Stimulated activated CD4-positive, alpha-beta T cell treated with anti-CD3 and anti-CD28 coated beads, Interleukin-4, amount 100 ng/mL, for 24 hours (primary cell): Measurements from ENCODE around the gene GAL3ST1.
"Not testable (repeated sequence)": the region's sequence is repeated elsewhere in the genome, so short reads cannot be mapped to it uniquely, and the experiment has no call there.

Experiments used
- DNase-seq: peaks from one replicate; pipeline ENCODE4 v3.0.0-alpha.2; 2020

The GAL3ST1 gene

DNA sequence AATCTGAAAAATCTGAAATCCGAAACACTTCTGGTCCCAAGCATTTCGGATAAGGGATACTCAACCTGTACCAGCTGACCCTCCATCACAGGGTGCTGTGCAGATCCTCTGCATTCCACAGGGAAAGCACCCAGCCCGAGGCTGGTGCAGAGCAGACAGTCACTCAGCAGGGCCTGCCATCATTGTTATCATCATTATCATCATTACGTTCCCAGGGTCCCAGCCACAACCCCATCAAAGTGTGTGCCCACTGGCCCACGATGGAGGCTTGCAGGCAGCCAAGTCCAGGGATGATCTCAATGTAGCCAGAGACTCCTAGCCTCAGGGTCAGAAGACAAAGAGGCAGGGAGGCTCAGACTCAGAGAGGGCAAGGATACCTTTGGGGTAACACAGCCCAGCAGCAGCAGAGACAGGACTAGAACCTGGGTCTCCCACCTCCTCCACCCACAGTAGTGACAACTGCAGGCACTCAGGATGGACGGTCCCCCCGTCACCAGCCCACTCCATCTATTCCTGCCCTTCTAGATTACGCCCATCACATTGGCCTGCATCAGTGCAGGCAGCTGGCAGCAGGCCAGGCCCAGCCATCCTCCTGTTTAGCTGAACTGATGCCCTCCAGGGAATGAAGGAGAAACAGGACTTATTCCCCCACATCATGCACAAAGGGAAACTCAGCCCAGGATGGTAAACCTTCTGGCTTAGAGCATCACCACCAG lies 10.3 kb downstream of the GAL3ST1 start:
- no peak for DNase-seq

DNA sequence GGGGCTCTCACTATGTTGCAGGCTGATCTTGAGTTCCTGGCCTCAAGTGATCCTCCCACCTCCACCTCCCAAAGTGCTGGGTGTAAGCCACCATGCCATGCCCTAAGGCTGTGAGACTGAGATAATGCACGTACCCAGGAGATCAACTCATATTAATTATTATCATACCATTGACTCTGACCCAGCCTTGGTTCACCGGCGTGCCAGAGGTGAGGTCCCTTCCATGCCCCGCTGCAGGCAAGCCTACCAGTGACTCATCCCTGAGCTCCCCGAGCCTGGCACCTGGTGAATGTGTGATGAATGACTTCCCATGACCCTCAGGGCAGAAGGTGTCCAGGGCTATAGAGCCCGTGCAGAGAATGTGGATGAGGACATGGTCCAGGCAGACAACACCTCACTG lies 12.1 kb downstream of the GAL3ST1 start:
- DNase-seq, result no peak

DNA sequence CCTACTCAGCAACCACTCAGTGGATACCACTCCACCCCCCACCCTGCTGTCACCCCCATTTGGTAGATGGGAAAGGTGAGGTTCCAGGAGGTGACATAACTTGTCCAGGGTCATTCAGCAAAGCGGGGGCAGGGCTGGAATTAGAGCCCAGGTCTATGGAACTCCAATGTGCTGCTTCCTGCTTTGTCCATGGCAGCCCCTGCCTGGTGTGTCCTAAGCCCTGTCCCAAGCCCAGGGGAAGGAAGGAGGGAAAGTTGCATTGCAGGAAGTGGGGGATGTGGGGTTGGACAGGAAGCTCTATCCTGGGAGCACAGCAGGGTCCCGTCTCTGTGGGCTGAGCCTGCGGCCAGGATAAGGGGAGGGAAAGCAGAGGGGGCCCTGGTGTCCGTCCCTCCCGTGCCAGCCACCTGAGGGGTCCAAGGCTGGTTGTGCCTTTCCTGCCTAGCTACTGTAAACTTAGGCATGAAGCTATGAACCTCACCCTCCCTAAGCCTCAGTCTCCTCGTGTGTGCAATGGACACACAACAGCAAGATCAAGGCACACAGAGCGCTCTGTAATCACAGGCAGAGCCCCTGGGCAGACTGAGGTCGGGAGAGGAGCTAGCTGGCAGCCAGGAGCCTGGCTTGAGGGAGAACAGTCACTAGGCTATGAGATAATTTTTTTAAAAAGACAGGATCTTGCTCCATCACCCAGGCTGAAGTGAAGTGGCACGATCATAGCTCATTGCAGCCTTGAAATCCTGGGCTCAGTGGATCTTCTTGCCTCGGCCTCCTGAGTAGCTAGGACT lies 12.9 kb downstream of the GAL3ST1 start:
- no peak for DNase-seq

DNA sequence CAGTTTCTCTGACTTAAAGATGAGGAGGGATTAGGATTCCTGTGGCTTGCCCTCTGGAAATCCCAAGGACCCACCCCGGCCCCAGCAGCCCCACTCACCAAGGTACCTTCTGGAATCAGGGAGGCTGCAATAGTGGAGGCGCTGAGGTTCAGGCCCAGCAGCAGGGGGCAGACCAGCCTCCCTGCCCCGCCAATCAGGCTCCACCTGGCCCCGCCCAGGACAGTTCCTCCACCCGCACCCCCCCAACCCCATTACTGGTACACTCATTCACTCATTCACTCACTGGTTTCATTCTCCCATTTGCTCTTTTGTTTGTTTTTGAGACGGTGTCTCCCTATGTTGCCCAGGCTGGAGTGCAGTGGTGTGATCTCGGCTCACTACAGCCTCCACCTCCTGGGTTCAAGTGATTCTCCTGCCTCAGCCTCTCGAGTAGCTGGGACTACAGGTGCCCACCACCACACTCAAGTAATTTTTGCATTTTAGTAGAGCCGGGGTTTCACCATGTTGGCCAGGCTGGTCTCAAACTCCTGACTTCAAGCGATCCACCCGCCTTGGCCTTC lies 13.7 kb downstream of the GAL3ST1 start:
- not testable (repeated sequence) for DNase-seq

DNA sequence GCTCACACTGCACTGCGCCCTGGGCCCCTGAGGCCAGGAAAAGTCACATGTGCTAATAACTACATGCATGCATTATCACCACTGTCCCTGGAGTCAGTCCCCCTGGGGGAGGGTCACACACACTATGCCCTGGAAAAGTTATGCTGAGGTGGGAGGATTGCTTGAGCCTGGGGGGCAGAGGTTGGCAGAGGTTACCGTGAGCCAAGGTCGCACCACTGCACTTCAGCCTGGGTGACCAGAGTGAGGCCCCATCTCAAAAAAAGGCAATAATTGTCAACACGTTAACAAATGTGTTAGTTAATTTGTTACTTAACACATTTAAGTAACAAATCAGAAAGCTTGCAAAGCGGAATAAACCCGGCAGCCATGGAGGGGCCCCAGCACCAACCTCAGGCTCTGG lies 14.6 kb downstream of the GAL3ST1 start:
- no peak for DNase-seq

DNA sequence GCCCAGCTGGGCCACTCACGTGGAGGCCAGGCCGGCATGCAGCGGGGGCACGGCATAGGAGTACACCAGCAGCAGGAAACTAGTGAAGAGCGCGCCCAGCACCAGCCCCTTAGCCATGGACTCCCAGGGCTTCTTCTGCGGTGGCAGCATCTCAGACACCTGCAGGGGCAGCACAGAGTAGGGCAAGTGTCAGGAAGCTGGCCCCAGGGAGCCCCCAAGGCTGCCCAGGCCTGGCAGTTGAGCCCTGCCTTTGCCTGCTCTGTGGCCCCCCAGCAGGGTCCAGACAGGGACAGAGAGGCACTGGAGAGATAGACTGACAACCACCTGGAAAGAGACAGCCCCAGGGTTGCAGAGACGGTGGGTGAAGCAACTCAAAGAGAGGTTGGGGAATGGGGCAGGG lies 17.2 kb downstream of the GAL3ST1 start:
- DNase-seq, result no peak

DNA sequence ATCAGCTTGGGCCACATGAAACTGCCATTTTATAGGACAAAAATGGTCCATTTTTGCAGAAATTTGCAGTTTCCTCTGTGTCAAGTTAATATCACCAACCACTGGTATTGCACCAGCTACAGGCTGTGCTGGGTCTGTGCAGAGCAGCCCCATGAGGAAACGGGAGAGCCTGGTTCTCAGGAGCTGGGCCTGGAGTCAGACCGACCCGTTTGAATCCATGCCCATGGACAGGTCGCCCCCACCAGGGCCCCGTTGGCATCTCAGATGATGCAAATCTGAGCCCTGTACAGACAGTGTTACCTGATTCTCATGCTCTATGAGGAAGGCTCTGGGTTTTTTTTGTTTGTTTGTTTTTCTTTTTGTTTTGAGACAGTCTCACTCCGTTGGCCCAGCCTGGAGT lies 18.1 kb downstream of the GAL3ST1 start:
- DNase-seq, result no peak

DNA sequence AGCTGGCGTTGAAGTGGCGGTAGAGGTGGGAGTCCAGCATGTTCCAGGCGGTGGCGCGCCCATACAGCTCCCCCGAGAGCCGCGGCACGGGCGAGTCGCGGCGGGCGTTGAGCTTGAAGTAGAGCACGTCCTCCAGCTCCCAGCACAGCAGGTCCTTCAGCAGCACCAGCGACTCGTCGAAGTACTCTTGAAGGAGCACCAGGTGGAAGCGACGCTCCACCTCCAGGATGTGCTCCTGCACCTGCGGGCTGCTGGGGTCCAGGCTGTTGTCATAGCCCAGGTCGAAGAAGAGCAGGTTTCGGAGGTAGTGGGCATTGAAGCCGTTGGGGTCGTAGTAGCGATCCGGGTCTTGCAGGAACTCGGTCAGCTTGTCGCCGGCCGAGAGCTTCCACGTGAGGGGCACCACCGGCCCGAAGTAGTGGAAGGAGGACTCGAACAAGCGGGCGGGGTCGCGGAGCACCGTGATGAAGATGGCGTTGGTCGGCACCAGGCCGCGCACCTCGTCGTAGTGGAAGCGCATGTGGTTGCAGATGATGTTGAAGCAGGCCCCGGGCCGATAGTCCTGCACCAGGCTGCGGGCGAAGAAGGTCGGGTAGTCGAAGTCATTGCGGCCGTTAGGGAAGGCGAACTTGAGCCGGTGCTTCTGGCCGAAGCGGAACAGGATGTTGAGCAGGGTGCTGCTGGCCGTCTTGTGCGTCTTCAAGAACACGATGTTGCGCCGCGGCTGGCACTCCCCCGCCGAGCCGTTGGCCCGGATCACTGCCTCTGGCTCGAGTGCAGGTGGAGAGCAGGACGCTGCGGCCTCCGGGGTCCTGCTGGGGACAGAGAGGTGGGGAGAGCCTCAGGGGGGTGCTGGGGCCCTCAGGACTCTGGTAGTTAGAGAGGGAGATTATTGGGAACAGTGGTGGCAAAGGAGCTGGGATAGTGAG lies 18.9 kb downstream of the GAL3ST1 start:
- DNase-seq, result no peak

DNA sequence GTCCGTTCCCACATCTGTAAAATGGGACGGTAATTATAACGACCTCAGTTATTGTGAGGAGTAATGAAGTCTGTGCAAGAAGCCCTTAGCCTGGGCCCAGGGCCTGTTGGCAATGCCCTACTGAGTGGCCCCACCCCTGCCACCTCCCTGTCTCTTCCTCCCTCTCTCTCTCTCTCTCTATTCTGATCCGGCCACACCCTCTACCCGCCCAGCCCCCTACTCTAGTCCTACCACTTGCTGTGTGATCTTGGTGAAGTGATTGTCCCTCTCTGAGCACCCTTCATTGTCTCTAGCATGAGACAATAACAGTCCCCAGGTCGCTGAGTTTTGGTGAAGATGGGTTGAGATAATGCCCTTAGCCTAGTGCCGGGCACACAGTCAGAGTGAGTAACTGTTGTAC lies 20.5 kb downstream of the GAL3ST1 start:
- no peak for DNase-seq

DNA sequence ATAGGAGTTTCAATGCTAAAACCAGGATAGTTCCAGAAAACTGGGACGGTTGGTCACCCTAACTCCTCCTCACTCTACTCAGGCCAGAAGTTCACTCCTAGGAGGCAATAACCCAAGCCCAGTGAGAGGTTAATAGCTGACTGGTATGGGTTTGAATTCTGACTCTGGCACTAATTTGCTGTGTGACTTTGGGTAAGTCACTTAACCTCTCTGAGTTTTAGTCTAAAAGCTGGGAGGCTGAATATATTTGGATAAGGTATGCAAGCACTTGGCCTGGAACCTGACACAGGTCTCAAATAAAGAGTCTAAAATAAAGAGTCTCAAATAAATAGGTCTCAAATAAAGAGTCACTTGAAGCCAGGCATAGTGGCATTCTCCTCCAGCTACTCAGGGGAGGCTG lies 21.7 kb downstream of the GAL3ST1 start:
- no peak for DNase-seq

DNA sequence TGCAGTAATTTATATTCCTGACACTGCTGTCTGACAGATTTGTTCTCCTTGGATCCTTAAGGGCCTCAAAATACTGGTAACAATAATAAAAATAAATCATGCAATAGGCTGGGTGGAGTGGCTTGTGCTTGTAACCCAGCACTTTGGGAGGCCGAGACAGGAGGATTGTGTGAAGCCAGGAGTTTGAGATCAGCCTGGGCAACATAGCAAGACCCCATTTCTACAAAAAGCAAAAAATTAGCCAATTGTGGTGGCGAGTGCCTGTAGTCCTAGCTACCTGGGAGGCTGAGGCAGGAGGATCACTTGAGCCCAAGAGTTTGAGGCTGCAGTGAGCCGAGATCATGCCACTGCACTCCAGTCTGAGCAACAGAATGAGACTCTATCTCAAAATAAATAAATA lies 22.7 kb downstream of the GAL3ST1 start:
- not testable (repeated sequence) for DNase-seq

DNA sequence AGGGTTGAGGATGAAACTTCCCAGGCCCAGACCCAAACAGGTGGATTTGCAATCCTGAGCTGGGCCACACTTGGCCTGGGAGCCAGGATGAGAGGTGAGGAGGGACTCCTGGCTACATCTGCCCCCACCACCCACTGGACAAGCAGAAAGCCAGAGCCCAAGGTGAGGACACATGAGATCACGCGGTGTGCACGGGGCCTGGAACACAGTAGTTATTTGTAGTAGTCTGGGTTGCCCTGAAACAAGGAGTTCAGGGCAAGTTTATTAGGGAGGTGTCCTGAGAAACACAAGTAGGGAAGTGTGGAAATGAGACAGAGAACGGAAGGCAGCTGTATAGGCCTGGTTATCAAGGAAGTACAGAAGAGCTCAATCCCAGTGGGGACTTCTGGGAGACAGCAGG lies 27.3 kb downstream of the GAL3ST1 start:
- DNase-seq, result no peak

DNA sequence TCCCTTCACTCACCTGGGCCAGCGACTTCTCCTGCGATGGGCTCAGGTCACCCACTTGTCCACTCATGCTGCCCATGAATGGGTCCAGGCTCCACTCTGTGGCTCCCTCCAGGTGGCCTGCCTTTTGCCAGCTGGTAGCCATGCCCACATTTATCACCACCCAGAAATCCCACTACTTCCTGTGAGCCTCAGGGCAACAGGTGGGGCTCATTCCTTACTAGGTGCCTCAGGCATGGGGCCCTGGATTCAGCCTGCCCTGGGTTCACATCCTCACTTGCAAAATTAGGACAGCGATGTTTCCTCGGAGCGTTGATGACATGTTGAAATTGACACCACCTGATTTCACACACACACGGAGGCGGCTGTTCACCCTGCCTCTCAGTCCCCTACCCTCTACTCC lies 27.8 kb downstream of the GAL3ST1 start, which contains the start of gene SEC14L6:
Gene SEC14L6 (minus strand): TSS at position 126 of the 400 bp plus-strand sequence. CDS start 59 bp downstream, at position 67.
- DNase-seq, result no peak

DNA sequence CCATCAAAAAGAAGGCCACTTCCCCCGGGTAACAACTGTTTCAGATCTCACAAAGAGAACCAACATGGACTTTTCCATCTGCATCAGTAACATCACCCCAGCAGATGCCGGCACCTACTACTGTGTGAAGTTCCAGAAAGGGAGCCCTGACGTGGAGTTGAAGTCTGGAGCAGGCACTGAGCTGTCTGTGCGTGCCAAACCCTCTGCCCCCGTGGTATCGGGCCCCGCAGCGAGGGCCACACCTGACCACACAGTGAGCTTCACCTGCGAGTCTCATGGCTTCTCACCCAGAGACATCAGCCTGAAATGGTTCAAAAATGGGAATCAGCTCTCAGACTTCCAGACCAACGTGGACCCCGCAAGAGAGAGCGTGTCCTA lies 31.7 kb downstream of the GAL3ST1 start:
- DNase-seq, result no peak

DNA sequence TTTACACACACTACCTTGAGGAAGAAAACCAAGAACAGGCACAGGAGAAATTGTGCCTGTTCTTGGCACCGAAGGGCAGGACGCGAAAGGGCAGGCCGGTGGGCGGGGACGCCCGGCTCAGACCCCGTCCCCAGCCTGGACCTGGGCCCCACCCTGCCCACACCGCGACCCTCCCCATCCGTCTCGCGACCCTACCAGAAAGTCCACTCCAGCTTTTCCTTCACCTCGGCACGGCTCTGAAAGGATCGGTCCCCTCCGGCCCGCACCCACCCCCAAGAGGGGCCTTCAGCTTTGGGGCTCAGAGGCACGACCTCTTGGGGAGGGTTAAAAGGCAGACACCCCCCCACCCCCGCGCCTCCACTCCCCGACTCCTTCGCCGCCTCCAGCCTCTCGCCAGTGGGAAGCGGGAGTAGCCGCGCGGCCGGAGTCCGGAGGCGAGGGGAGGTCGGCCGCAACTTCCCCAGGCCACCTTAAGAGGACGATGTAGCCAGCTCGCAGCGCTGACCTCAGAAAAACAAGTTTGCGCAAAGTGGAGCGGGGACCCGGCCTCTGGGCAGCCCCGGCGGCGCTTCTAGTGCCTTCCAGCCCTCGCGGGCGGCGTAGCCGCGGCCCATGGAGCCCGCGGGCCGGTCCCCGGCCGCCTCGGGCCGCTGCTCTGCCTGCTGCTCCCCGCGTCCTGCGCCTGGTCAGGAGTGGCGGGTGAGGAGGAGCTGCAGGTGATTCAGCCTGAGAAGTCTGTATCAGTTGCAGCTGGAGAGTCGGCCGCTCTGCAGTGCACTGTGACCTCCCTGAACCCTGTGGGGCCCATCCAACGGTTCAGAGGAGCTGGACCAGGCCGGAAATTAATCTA lies 32.3 kb downstream of the GAL3ST1 start:
- DNase-seq, result no peak

DNA sequence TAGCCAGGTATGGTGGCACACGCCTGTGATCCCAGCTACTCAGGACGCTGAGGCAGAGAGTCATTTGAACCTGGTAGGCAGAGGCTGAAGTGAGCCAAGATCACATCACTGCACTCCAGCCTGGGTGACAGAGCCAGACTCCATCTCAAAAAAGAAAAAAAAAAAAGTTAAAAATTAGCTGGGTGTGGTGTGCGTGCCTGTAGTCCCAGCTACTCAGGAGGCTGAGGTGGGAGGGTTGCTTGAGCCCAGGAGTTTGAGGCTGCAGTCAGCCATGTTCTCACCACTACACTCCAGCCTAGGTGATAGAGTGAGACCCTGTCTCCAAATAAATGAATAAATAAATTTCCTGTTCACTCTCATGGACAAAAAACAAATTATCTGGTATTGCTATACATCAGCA lies 33.0 kb downstream of the GAL3ST1 start:
- not testable (repeated sequence) for DNase-seq

DNA sequence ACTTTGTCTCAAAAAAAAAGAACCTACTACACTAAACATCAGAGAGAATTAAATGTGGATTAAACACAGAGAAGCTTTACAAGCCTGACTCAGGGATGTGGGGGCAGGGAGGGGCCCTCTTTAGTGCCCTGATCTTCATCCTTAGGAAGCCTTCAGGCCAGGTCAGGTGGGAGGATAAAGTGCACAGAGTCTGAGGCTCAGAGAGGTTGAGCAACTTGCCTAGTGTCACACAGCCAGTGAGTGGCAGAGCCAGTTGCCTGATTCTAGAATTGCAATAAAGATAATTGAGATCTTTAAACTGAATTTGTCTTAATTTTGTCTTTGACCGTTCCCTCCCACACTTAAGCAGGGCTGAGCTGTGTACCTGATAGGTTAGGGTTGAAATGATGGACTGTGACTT lies 35.1 kb downstream of the GAL3ST1 start:
- no peak for DNase-seq

DNA sequence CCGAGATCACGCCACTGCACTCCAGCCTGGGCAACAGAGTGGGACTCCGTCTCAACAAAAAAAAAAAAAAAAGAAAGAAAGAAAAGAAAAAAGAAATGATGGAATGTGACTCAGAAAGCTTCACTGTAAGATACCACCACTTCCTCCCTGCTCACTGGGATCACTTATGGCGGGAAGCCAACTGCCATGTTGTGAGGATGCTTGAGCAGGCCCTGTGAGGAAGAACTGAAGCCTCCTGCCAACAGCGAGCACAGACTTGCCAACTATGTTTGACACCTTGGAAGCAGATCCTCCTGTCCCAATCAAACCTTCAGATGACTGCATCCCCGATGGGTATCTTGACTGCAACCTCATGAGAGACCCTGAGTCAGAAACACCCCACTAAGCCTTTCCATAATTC lies 36.2 kb downstream of the GAL3ST1 start:
- no peak for DNase-seq

DNA sequence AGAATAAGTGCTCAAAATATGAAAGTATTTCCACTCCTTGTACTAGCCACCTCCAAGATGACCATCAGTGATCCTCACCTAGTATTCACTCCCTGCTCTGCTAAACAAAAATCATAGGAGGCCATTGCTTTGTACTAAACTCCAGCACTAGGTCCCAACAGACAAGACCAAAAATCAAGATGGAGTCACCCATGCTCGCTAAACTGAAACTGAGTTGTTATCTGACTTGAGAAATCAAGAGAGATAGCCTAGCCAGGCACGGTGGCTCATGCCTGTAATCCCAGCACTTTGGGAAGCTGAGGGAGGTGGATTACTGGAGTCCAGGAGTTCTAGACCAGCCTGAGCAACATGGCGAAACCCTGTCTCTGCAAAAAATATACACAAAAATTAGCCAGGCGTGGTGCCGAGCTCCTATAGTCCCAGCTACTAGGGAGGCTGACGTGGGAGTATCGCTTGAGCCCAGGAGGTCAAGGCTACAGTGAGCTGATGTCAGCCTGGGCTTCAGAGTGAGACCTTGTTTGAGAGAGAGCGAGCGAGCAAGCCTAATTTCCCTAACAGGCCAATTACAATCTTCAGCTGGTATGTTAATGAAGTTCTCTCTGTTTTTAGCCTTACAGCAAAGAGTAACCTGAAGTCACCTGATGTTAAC lies 37.3 kb downstream of the GAL3ST1 start:
- no peak for DNase-seq

DNA sequence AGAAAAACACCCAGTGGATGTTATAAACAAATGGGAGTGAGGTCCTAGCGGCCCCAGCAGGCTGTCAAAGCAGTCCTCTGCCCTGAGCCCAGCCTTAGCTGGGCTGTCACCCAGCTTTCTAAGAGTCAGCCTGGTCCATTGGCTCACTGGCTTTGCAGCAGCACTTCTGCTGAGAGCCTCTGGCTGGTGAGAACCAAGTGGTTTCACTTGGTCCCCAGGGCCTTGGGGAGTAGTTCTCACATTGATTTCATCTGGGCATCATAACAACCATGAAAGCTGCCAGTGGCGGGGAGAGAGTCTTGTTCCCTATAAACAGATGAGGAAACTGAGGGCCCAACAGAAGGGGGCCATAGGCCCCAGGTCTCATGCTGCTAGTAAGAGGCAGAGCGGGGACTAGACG lies 39.3 kb downstream of the GAL3ST1 start:
- DNase-seq, result no peak
